ENCODE results near the gene MRPL9. TPM values are rescaled to one million over a fixed set of nuclear protein-coding genes. Genes with fewer than 3 reads are reported as not detected.

The MRPL9 gene
- total RNA-seq, 4 donors from 2014 or later = 31.3 to 92.4 (median 40.1) TPM

- Histone ChIP-seq H3K36me3 (peaks cover 0 to 36% (median 0%) of the 10 kb centered on the region in 3 donors), H3K27ac (no peak overlapping the region), H3K4me3 (no peak overlapping the region), H3K9me3 (no peaks in the 10 kb centered on the region), H3K27me3 (no peaks in the 10 kb centered on the region), H3K4me1 (peaks cover 0 to 8% (median 4%) of the 10 kb centered on the region in 4 donors)
- DNase-seq = no peak
- TF ChIP-seq, protein P1, sequence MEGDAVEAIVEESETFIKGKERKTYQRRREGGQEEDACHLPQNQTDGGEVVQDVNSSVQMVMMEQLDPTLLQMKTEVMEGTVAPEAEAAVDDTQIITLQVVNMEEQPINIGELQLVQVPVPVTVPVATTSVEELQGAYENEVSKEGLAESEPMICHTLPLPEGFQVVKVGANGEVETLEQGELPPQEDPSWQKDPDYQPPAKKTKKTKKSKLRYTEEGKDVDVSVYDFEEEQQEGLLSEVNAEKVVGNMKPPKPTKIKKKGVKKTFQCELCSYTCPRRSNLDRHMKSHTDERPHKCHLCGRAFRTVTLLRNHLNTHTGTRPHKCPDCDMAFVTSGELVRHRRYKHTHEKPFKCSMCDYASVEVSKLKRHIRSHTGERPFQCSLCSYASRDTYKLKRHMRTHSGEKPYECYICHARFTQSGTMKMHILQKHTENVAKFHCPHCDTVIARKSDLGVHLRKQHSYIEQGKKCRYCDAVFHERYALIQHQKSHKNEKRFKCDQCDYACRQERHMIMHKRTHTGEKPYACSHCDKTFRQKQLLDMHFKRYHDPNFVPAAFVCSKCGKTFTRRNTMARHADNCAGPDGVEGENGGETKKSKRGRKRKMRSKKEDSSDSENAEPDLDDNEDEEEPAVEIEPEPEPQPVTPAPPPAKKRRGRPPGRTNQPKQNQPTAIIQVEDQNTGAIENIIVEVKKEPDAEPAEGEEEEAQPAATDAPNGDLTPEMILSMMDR (IDR thresholded peaks at IDR 0.05) = no peak
- TF ChIP-seq POLR2A (IDR thresholded peaks at IDR 0.05) = no peak
Observed at GRCh38 chr1:151760597-151761385, 2.5 kb downstream of the MRPL9 start.

DNA sequence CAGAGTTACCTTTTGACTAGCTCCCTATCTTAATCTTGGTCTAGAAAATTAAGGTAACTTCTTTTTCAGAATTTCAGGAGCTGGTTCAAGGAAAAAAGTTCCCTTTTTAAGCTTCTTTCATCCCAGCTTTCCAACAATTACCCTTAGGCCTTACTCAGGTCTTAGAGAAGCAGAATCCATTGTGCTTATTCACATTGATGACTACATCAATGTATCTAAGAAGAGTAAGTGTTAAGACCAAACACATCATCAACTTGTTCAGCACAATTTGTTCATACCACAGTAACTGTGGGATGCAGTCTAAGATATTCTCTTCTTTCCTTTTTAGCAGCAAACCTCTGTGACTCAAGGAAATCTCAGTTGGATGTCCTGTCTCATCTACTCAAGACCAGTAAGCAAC lies 4.1 kb downstream of the MRPL9 start:
- TF ChIP-seq, protein P1 (IDR thresholded peaks at IDR 0.05) = no peak
- no peak overlapping the region for H3K27ac ChIP-seq
- peaks cover 0 to 36% (median 0%) of the 10 kb centered on the region in 3 donors for H3K36me3 ChIP-seq
- H3K4me3 ChIP-seq = no peak overlapping the region
- DNase-seq = no peak
- peaks cover 0 to 6% (median 3%) of the 10 kb centered on the region in 4 donors for H3K4me1 ChIP-seq
- no peaks in the 10 kb centered on the region for H3K27me3 ChIP-seq
- H3K9me3 ChIP-seq = no peaks in the 10 kb centered on the region

GRCh38 chr1:151756291-151756690 lies 7.0 kb downstream of the MRPL9 start:
- Histone ChIP-seq H3K36me3 (peaks cover 0 to 29% (median 0%) of the 10 kb centered on the region in 3 donors), H3K9me3 (no peaks in the 10 kb centered on the region), H3K27me3 (no peaks in the 10 kb centered on the region), H3K4me3 (no peak overlapping the region), H3K27ac (no peak overlapping the region), H3K4me1 (no peaks in the 10 kb centered on the region)
- DNase-seq = no peak
- TF ChIP-seq POLR2A (IDR thresholded peaks at IDR 0.05) = no peak
- TF ChIP-seq, protein P1 (IDR thresholded peaks at IDR 0.05) = no peak

- no peak for TF ChIP-seq POLR2A (IDR thresholded peaks at IDR 0.05)
- TF ChIP-seq, protein P1 (IDR thresholded peaks at IDR 0.05) = no peak
- Histone ChIP-seq H3K4me1 (no peaks in the 10 kb centered on the region), H3K36me3 (no peaks in the 10 kb centered on the region), H3K9me3 (peaks cover 0 to 13% (median 3%) of the 10 kb centered on the region in 4 donors), H3K27me3 (no peaks in the 10 kb centered on the region), H3K4me3 (no peak overlapping the region), H3K27ac (no peak overlapping the region)
- DNase-seq = no peak
Observed at GRCh38 chr1:151741516-151741915, 21.8 kb downstream of the MRPL9 start.

GRCh38 chr1:151739590-151740355 lies 23.5 kb downstream of the MRPL9 start:
- H3K9me3 ChIP-seq = peaks cover 0 to 13% (median 3%) of the 10 kb centered on the region in 4 donors
- no peaks in the 10 kb centered on the region for H3K27me3 ChIP-seq
- no peaks in the 10 kb centered on the region for H3K36me3 ChIP-seq
- no peak overlapping the region for H3K27ac ChIP-seq
- H3K4me1 ChIP-seq = peaks cover 0 to 2% (median 0%) of the 10 kb centered on the region in 4 donors
- TF ChIP-seq, protein P1 (IDR thresholded peaks at IDR 0.05) = no peak
- no peak for TF ChIP-seq POLR2A (IDR thresholded peaks at IDR 0.05)
- H3K4me3 ChIP-seq = no peak overlapping the region
- no peak for DNase-seq
